ENCODE measurements around the gene IDH3A.
A peak's percentile ranks its signal among the peaks of the same experiment; 100 is the strongest.

IDH3A gene

DNA sequence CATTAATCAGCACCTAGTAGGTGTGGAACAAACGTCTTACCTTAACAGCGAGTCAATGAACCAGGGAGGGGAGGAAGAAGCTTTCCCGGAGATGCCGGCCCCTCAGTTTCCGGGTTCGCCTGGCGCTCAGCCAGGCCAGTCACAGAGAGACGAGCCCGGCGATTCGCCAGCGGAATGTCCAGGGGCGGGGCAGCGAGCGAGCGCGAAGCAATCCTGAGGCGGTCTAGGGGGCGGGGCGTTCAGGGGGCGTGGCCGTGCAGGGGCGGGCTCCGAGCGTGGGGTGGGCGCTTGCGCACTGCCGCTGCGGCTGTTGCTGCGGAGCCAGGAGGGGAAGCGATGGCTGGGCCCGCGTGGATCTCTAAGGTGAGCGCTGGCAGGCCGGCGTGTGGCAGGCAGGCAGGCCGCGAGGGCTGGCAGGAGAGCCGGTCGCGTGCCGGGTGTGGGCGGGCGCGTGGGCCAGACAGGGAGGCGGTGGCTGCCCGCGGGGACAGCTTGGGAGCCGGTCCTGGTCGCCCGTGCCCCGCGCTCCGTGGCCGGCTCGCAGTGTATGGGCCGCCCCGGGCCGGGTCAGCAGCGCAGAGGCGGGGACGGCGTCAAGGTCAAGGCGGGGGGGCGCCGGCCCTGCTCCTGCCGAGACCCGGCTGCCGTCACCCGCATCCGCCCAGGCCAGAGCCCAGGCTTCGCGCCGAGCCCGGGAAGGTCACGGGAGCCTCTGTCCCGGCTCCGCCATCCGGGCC is at the start of gene IDH3A:
IDH3A (plus strand) TSS at position 295 of the 737 bp plus-strand sequence; CDS start at position 337, 42 bp downstream.
- DNase-seq (ENCODE audit: low spot score): peak; percentile 99

DNA sequence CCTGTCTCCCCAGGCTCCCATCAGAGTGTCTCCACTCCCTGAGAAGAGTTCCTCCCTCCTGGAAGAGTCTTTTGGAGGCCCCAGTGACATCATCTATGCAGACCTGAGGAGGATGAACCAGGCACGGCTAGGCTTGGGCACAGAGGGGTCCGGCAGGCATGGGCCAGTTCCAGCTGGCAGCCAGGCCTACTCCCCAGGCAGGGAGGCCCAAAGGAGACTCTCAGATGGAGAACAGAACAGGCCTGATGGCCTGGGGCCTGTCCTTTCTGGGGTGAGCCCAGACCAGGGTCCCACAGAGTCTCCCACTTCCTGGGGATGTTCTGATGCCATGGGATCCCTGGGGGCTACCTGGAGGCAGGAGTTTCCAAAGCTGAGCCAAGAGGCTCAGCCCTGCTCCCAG is 48.3 kb upstream of the IDH3A start:
- DNase-seq (ENCODE audit: low spot score): no peak

DNA sequence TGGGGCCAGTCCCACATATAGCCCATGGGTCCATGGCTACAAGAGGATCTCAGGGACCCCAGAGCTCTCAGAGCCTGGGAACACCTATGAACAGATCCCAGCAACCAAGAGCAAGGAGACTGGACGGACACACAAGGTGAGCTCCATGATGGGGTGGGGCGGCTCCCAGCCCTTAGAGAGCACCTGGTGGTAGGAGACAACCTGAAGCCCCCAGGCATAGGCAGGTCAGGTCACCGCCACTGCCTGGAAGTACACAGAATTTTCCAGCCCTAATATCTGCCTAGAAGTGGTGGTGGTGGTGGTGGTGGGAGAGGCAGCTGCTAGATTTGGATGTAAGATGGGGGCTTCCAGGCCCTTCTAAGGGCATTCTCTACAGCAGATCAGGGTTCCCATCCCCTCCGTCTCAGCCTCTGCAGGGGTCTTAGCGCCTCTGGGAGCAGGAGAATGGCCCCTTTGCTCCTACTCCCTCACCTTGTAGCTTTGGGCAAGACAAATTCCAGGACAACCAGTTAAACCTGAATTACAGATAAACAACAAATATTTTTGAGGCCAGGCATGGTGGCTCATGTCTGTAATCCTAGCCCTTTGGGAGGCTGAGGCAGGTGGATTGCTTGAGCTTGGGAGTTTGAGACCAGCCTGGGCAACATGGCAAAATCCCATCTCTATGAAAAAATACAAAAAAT is 47.6 kb upstream of the IDH3A start:
- no peak for DNase-seq (ENCODE audit: low spot score)

DNA sequence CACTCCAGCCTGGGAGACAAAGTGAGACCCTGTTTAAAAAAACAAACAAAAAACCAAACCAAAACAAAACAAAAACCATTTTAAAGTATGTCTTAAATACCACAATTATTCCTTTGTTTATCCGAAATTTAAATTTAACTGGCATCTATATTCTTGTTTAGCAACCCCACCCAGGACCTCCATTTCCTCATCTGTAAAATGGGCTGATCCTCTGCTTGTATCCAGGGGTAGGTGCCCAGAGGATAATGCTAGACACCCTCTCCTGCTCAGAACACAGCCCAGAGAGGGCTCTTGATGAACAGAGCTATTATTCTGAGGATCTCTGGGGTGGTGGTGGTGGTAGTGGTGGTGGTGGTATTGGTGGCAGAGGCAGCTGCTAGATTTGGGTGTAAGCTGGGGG is 47.0 kb upstream of the IDH3A start:
- no peak for DNase-seq (ENCODE audit: low spot score)

DNA sequence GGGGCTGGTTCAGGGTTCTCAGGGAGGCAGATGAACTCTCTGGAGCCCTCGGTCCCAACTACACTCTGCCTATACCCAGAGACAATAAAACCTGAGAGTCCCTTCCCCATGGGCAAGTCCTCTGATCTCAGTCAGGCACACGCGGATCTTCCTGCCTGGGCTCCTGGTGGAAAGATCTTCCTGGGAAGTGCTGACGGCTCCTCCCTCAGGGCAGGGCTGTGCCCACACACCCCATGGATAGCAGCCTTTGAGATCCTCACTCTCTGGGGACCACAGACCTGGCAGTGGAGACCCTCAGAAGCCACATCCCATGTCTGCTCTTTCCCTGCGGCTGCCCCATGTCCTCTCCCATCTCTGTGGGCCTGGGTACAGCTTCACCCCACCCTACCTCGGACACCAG is 46.4 kb upstream of the IDH3A start:
- DNase-seq (ENCODE audit: low spot score): no peak

DNA sequence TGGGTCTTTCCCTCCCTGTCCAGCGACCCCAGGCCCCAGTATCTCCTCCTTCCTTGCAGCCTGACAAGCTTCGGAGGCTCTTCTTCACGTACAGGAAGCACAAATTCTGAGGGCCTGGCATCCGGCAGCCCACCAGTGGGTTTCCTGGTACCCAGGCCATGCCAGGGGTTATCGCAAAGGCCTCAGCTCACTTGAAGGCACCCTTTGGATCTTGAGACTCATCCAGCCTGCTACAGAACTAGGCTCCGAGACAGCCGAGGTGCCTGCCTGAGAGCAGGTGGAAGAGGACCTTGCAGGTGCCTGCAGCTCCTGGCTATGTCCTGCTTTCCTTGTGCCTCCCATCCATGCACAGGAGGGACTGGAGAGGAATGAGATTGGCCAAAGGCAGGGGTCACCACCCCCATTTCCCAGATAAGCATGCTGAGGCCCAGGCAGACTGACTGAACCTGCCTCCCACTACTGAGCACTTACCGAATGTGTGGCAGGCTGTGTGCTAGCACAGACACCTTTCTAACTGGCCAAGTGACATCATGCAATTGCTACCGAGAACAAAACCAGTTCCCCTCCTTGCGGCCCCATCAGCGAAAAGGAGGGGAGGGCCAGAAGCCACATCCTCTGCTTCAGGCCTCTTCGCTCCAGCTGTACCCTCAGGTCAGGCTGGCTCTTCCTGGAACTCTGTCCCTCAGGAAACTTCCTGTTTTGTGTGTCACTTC is 45.6 kb upstream of the IDH3A start:
- DNase-seq (ENCODE audit: low spot score): no peak

DNA sequence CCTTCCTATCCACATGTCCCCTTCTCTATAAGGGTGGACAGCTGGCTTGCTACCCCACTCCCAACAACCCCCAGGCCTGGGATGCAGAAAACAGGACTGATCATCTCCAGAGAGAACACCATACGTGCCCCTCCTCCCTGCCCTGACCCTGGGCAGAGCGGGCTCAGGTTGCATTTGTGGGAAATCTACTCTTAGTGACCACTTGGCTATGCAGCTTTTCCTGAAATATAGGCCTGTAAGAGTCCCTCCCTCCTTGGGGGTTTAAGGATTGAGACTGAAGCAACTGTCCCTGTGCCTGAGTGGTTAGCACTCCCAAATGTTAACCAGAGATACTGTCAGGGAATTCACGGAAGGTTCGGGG is 45.1 kb upstream of the IDH3A start:
- no peak for DNase-seq (ENCODE audit: low spot score)

DNA sequence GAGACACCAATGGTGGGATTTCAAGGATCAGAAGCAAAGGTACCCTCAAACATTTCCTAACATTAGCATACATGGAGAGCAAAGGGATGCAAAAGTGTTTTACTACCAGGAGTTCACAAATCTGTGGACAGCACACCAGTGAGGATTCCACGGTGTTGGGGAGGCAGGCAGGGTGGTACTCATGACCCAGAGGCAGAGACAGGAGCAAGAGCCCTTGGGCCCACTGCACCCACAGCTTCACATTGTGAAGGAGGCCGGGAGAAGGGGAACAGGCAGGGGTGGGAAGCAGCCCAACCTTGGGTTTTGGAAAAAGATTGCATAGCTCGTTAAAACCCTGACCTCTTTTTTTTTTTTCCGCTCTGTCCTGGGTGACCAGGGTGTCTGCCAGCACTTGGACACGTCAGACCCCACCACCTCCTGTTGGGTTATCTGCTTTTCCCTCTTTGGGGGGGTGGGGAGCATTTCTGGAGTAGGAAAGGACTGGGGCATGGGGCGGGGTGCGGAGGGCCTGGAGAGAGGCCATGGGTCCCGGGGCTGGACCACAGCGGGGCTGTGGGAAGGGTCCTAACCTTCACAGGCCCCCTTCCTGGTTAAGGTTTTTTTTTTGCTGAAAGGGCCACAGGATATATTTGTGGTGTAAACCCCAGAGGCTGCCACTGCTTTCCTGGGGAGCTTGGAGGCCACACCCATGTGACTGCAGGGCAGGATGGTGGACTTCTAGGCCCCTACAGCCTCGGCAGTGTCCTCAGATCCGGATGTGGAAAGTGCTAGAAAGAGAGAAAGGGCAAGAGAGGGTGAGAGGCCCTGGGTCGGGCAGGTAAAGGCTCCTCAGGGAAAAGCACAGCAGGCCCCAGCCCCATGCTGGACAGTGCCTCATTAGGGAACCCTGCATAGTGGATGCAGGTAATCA is 44.3 kb upstream of the IDH3A start:
- DNase-seq (ENCODE audit: low spot score): no peak

DNA sequence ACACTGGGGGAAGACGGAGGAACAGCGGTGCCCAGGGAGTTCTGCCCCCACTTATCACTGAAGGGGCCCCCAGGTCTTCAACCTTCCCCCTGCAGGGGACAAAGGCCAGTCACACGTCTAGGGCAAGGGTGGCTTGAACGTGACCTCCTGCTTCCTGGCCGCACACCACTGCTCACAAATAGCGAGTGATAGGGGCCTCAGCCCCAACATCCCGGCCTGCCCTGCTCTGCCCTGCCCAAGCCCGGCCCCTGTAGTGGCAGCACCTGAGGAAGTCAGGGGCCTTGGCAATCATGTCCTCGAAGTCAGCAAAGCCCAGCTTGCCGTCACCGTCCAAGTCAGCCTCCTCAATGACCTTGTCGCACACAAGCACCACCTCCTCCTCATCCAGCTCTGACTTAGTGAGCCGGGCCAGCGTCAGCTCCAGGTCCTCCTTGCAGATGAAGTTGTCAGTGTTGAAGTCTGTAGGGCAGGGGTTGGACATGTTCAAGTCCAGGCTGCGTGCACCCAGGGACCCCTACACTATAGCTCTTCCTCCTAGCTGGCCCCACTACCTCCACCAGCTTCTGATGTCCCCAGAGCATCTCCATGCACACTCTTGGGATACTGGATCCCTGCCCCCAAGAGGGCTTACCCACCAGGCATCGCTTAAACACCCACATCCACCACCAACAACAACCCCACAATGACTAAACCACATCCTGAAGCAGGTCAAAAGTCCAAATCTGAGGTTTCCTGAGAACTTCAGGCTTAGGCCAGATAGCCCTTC is 43.5 kb upstream of the IDH3A start:
- DNase-seq (ENCODE audit: low spot score): no peak

DNA sequence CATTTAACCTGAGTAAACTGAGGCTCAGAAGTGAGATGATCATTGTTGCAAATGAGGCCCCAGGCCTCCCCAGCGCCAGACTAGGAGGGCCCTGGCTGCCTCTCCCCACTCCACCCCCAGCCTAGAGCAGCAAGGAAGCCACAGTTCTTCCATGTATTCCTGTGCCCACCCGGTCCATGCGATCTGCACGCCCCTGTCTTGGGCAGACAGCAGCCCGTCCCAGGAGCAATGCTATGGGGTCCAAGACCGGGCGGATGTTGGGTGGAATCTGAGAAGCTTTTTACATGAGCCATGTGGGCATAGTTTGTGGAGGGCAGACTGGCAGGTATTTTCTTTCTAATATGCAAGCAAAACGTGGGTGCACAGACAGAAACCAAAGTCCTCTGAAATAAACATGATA is 41.7 kb upstream of the IDH3A start:
- DNase-seq (ENCODE audit: low spot score): no peak

DNA sequence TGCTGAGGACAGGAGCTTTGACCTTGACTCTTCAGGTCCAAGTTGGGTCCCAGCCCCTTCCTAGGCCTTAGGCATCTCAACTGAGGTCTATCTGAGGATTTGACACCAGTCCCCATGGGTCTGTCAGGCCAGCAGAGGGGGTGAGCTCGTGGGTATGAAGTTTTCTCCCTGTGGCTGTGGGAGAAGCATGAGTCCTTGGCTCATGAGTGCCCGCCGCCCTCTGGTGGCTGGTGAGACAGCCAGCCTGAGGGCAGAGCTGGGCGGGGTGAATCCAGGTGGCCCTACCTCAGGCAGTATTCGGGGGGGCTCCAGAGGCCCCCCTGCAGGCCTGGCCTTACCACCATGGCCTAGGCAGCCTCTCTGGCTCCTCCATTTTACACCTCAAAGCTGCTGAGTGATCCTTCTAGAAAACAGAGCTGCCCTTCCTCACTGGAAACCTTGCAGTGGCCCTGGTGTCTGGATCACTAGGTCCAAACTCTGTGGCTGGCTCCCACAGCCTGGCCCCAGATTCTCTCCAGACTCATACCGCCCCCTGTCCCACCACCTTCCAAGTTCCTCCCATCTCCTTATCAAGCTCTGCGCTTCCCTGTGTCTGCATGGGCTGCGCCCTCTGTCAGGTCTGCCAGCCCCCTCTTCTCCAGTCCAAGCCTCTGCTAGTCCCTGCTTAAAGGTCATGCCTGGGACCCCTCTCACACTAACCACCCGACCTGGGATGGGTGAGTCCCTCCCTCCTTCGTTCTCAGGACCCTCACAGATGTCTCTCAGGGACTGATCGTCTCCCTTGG is 40.7 kb upstream of the IDH3A start:
- DNase-seq (ENCODE audit: low spot score): peak; percentile 87

DNA sequence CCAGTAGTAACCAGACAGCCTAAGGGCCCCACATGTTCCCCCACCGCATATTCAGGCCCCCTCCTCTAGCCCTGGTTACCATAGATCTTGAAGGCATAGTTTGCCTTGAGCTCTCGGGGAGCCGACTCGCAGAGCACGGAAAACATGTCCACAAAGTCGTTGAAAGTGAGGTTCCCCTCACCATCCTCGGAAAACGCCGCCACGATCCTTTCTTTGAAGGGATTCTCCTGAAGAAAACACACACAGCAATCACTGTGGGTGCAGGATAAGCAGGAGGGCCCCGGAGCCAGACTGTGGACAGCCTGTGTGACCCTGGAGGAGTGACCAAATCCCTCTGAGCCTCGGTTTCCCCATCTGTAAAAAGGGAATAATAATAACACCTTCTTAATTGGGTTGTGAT is 40.0 kb upstream of the IDH3A start:
- DNase-seq (ENCODE audit: low spot score): no peak

DNA sequence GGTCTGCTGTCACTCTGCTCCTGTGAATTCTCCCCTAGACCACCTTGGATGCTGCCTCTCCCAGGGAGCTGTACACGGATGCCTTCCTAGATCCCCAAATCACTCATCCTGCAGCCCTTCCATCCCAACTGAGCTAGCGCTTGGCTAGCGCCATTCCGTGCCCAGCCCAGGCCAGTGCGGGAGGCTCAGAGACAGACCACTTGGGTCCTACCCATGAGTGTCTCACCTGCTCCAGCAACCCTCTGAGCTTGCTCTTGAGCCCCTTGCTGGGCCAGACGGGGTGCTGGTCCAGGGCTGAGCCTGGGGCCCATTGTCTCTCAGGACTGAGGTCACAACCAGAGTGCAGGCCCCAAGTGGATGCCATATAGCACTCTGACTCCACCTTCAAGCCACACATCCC is 39.1 kb upstream of the IDH3A start:
- no peak for DNase-seq (ENCODE audit: low spot score)

DNA sequence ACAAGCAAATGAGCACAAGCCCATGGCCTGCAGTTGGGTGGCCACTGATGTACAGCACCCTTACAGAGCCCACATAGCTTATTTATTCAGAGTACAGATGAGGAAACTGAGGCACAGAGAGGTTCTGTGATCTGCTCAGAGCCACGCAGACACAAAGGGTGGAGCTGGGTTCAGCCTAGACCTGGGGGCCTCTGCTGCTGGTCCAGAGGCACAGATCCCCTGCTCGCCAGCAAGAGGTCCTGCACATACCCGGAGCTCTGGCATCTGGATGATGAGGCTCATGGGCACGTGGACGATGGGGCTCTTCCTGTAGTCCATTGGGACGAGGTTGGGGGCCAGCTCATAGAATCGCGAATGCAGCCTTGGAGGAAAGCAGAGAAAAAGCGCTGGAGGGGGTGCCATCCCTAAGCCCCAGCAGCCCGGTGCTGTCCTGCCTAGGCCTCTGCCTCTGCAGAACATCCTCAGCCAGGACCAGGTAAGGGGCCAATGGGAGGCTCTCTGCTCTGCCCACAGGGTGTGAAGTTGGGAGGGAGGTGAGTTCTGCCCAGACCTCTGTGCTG is 38.2 kb upstream of the IDH3A start:
- DNase-seq (ENCODE audit: low spot score): no peak

DNA sequence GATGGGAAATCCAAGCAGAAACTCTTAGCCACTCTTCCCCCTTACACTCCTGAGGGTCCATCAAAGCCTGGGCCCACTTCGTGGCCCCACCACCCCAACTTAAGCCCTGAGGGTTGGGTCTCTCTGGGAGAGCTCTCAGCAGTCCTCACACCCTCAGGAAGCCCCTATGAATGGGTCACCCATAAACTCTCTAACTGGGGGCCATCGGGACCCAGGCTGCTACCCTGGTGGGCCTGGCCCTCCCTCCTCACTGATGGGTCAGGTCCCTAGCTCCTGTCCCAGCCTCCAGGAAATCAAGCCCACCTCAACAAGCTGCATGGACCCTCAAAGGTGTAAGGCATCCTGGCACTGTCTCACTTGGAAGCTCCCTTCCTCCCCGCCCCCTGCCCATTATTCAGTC is 37.4 kb upstream of the IDH3A start:
- DNase-seq (ENCODE audit: low spot score): no peak

DNA sequence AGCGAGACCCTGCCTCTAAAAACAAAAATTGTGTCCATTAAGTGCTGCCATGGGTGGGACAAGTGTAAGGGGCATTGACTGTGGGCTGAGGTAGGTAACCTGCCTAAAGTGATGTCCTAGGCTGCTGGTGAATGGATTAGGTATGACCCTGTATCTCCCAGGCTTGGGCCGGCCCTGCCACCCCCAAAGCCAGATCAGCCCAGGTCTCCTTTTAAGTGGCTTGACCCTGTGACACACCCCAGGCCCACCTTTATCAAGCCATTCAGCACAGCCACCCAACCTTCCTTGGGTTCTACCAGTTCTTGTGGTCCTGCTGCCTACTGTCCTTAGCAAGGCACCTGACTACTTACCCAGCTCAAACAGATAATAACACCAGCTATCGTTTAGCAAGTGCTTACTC is 36.6 kb upstream of the IDH3A start:
- no peak for DNase-seq (ENCODE audit: low spot score)

DNA sequence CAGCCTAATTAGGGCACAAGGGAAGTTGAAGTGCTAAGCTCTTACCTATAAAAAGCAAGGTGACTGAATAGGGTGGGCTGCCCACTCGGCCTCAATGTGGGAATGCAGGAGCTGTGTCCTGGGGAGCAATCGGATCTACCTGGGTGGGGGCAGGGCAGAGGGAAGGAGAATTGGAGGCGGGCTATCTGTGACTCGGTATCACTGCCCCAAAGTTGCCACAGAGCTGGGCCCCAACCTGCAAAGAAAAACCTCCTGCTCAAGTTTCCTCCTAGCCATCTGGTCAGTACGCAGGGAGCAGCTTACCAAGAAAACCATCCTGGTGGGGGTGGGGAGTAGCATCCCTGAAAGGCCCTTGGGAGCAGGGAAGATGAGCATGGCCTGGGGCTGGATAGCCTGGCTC is 28.6 kb upstream of the IDH3A start:
- no peak for DNase-seq (ENCODE audit: low spot score)

DNA sequence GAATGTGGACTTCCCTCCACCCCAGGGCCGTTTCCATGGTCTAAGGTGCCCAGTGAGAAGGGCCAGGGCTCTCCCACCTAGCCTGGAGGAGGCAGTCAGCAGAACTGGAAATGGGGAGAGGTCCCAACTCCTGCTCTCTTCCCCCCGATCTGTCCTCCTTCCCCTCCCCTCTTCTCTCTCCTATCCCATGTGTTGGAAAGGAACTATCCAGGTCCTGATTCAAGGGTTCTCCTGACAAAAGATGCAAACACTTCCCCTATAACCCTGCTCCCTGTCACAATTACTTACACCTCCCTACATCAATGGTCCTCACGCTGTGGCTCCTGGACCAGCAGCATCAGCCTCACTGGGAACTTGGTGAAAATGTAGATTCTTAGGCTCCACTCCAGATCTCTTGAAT is 23.9 kb upstream of the IDH3A start:
- DNase-seq (ENCODE audit: low spot score): no peak

DNA sequence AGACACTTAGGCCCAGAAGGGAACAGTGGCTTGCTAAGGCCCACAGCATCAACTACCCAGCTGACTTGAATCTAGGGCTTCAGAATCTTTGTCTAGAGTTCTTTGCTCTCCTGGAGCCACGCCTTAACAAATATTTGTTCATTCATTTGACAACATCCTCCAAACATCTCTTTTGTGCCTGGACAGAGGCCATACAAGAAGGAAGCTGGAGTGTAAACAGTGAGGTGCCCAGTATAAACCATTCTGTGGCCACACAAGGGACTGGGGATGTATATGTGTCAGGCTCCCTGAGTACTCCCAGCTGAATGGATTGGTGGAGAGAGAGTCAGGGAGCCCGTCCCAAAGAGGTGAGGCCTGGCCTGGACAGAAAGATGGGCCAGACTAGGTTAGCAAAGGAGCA is 21.3 kb upstream of the IDH3A start:
- DNase-seq (ENCODE audit: low spot score): no peak

DNA sequence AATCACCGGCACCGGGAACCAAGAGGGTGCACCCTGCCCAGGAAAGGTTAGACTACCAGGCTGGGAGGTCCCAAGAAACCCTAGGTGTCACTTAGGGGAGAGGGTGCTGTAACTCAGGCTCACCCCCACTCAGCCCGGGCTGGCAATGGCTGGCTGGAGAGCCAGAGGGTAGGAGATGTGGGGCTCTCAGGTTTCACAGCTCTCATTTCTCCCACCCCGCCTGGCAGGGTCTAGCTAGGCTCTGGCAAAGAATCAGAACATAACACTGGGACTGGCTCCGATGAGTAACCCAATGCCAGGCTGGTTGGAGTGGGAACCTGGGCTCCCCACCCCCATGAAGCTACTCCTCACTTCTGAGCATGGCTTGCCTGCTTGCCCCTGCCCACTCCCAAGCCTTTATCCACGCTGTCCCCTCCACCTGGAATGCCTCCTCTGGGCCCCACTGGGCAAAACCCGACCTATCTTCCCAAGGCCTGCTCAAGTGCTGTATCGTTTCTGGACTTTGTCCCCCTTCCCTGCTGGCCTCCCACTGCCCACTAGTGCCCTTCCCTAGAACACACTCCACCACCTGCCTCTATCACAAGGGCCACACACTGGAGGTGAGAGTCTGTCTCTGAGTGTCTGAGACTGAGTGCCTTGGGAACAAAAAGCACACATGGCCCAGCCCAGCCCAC is 19.9 kb upstream of the IDH3A start:
- peak; percentile 58 for DNase-seq (ENCODE audit: low spot score)

Measured in iPS-NIHi11 (cell line).